HG03354 (cell line): ENCODE results near the gene GBE1.
"Not testable (repeated sequence)": the region's sequence is repeated elsewhere in the genome, so short reads cannot be mapped to it uniquely, and the experiment has no call there.

ENCODE experiments used
- ATAC-seq: cut with Tn5 transposase; IDR thresholded peaks from one replicate; pipeline ENCODE4 v1.9.1; 2021; ENCODE audit warnings: mild to moderate bottlenecking; ENCODE audit not compliant: unreplicated experiment, poor library complexity, severe bottlenecking

The GBE1 gene

DNA sequence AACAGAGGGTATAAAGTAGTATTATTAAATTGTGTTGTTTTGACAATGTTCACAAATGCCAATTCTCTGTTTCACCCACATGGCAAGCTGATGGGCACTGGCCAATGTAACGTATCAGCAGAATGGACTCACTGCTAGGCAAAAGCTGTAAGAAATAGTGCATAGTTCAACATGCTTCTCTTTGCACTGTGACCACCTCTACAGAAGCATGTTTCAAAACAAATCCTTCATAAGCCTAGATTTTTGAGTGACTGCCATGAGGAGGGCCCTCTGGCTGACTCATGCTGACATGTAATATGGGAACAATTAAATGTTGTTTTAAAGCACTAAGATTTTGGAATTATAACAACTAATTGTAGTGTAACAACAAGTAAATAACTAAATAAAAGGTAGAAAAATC is 3.2 kb downstream of the GBE1 start:
- no peak for ATAC-seq

DNA sequence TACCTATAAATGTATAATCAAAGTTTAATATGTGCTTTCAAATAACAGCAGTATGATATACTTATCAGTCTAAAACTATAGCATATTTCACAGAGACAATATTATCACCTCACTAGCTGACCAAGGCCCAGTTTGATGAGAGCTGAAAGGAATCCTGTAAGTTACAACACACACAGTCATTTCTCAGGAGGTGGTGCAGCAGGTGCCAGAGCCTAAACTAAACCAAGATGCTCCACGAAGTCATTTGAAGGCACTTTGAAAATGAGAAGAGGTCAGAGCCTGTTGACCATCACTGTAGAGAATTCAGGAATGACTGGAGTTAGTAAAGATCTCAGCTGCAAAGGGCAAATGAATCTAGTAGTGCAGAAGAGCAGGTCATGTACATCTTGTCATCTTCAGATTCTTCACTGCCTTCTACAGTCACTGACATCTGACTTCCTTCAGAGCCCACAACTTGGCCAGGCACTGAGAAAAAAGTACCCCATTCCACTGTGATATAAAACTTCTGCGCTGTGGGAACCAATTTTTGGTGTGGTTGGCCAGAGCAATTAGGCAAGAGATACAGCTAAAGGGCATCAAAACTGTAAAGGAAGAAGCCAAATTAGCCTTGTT is 7.9 kb downstream of the GBE1 start:
- peak; percentile 56 for ATAC-seq

DNA sequence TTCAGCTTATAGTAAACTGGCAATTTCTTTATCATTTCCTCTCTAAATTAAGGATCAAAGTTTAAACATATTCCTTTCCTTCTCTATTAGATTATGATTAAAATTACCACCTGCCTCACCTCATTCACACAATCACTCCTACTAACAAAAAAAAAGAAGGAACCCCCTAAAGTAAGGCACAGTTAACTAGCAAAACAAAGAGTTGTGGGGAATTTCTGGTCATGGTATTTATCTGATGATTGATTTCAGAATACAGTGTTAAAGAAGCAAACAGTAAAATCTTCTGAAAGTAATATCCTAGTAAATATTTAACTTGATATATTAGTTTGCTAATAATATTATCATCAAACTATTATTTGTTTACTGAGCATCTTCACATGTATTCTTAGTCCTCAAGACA is 8.8 kb downstream of the GBE1 start:
- peak; percentile 32 for ATAC-seq

DNA sequence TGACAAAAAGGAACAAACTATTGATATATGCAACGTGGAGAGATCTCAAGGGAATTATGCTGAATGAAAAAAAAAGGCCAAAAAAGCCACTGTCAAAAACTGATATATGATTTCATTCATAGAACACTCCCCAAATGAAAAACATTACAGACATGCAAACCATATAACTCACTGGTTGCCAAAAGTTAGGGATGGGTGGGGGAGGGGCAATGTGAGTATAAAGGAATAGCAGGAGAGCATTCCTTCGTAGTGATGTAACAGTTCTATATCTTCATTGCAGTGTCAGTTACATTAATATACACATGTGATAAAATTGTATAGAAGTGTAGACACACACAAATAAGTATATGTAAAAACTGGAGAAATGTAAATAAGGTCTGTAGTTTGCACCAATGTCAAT is 12.2 kb downstream of the GBE1 start:
- no peak for ATAC-seq

DNA sequence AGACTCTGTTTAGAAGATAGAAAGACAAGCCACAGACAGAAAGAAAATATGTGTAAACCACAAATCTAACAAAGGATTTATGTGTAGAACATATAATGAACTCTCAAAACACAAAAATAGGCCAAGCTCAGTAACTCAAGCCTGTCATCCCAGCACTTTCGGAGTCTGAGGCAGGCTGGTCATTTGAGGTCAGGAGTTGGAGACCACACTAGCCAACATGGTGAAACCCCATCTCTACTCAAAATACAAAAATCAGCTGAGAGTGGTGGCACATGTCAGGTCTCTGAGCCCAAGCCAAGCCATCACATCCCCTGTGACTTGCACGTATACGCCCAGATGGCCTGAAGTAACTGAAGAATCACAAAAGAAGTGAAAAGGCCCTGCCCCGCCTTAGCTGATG is 14.2 kb downstream of the GBE1 start:
- not testable (repeated sequence) for ATAC-seq

DNA sequence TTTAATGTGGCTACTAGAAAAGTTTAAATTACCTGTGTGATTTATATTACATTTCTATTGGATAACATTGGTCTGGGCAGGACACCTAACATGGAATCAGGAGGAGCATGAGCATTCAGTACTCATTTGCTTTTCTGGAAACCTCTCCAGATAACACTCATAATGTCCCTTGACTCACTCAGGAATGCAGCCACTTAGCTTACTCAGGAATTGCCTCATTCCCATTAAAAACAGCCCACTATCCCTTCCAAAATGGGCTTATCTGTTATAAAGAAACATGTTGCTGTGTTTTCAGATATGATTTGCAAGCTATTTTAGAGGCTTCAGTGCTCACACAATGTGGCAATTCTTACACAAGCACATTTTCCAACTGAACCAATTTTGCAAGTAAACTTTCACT is 17.1 kb downstream of the GBE1 start:
- no peak for ATAC-seq

DNA sequence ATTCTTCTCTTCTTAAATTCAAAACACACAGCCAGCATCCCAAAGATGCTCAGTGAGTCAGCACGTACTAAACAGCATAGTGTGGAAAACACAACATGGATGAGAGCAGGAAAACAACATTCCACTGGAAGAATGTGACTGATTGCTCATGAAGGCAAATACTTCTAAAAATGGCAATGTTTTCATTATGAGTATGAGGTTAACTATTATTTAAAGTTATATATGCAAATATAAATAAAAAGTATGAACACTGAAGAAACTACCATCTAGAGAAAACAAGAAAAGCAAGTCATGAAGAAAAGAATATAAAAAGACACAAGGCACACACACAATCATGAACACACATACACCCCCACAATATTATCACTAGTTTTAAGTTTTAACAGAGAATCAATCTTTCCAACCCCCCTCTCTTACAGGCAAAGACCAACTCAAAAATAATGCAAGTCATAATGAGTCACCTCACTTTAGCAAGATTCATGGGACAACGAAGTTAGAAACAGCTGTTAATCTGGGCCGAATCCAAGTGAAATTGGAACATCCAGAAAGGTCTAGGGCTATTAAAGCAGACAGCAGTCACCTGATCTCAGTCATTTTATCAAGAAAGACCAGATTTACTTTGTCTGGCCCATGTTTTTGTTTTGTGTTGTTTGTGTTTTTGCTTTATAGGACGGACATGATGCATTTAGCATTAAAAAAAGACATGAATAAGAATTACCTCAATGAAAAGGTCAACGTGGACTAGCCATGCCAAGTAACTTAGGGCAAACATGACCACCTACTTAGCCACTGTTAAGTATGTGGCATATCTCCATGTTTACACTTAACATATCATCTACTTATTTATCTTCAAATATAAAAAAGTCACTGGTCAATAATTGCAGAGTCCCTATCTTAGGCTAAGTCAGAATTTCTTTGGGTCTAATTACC is 18.1 kb downstream of the GBE1 start:
- no peak for ATAC-seq

DNA sequence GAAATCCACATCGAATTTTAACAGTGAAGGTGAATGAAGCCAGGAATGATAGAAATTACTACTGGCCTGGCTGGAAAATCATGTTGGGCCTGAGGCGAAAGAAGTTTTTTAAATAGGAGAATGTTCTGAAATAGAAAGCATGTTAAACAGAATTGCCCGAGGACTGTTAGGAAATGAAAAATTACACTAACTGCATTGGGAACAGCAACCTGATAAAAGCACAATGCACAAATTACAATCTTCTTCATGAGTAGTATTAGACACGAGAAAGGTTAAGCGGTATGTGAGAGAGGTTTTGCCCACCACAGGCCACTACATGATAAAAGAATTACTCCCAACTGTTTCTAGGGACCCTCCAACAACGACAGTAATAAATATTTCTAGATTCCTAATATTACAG is 18.9 kb downstream of the GBE1 start:
- ATAC-seq: no peak

DNA sequence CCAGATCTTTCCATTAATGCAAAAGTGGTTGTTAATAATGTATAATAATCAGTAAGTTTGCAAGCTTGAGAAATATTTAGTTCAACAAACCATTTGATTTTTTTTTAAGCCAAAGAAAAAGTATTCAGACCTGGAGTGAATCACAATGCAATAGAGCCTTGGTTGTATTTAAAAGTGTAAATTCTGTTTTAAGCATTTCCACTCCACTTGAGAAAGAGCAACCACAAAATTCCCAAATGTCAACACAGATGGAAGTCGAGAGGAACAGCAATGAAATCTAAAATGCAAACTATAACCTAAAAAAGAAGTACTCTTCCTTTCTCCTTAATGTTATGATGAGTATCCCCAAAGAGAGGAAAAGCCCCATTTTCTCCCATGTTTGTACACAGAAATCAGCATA is 20.2 kb downstream of the GBE1 start:
- no peak for ATAC-seq

DNA sequence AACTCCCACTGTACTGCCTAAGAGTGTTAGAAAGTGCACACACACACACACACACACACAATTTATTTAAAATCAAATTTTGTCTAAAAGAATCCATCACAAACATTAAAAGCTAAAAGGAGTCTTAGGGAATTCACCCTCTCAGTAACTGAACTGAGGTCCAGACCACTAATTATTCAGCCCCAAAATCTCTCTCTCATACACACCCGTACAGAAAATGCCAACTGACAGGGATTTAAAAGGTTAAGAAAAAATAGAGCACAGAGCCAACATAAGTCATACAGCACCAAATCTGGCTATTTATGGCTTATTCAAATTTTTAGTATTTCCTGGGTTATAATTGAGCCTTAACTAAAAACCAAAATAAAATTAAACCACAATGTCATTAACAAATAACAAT is 20.7 kb downstream of the GBE1 start:
- ATAC-seq: no peak

DNA sequence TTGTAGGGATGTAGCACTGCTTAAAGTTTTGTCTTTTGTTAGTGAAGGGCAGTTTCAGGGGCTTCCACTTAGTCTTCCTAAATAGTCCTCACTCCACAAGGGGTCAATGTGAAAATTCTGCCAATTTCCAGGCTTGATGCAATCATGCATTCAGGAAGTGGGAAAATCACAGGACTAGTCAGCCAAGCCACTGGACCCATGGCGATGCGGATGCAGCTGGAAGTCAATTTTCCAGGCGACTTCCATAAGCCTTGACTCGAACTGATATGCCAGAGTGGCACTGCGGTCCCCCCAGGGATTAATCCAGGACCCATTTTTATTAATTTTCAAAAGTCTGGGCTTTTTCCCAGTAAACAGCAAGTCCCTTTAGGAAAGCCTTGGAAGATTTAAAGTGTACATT is 26.1 kb downstream of the GBE1 start:
- no peak for ATAC-seq

DNA sequence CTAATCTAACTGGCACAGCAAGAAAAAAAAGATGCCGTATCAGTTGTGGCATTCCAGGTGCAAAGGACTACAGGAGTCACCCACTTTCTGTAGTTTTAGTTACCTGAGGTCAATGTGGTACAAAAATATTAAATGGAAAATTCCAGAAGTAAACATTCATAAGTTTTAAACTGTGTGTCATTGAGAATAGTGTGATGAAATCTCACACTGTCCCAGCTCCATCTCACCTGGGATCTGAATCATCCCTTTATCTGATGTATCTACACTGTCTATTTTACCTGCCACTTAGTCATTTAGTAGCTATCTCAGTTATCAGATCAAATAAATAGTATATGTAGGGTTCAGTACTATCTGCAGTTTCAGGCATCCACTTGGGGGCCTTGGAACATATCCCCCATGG is 26.7 kb downstream of the GBE1 start:
- ATAC-seq: no peak

DNA sequence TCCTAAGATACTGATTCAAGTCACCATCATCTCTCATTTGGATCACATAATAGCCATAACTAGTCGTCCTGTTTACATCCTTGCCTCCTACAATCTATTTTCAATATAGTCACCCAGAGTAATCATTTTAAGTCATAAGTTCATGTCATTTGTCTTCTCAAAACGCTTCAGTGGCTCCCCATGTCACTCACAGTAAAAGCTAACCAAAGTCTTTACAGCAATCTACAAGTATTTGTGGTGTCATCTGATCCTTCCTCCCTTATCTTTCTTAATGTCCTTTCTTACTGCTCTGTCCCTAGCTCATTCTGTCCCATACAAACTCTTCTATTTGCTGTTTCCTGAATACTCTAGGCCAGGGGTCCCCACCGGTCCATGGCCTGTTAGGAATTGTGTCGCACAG is 28.8 kb downstream of the GBE1 start:
- no peak for ATAC-seq

DNA sequence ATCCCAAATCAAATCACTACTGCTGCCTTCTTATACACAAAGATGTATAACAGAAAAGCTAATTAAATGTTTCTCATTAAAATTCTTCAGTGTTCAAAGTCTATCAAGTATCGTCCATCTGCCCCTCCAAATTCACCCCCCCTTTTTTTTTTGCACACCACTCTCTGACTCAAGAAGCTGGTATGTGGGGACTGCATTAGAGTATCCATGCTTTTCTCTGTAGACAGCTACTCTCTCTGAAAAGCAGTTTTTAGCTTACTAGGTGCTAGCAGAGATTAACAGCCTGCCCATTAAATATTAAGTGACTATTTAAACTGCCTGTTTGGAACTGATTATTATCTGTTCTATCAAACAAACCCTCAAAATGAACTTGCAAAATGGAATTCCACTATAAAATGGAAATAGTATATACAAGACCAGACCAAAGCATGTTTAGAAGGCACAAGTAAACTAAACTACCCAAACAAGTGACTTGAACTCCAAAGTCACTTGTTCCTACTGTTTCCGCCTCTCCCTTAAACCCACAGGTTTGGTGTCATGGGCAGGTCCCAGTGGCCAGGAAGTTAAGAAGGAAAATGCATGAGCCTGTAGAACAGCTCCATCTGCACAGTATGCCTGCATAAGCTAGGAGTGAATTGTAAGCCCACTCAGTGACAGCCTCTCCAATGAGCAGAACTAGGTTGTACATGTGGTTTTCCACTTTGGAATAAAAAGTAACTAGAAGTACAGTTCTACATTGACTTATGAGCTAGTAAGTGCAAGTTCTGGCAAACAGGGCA is 32.5 kb downstream of the GBE1 start:
- ATAC-seq: no peak

DNA sequence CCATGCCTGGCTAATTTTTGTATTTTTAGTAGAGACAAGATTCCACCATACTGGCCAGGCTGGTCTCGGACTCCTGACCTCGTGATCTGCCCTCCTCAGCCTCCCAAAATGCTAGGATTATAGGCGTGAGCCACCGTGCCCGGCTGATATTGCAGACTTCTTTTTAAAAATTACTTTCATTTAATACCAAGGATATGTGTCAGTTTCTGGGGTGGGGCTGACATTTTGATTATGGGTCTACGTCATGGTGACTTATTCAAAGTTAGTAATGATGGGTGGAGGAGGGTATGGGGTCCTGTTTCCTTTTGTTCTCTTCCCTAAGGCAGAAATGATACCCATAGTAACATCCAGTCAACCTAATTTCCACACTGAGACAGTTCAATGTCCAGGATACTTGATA is 34.7 kb downstream of the GBE1 start:
- no peak for ATAC-seq

DNA sequence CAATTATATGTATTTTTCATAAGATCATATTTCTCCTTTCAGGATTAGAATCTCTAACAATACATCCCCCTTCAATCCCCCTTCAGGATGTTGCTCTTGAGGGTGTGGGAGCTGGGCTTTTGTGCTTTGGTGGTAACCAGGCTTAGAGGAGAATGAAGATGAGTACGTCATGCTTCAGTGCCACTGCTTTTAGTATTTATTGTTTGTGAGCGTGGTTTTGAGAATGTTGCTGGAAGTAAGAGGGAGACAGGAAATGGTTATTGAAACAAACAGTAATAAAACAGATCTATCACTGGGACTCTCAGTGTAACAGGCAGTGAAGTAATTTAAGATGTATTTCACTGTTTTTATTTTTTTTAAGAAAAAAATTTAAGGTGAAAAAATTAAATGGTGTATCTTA is 35.3 kb downstream of the GBE1 start:
- ATAC-seq: peak; percentile 44

DNA sequence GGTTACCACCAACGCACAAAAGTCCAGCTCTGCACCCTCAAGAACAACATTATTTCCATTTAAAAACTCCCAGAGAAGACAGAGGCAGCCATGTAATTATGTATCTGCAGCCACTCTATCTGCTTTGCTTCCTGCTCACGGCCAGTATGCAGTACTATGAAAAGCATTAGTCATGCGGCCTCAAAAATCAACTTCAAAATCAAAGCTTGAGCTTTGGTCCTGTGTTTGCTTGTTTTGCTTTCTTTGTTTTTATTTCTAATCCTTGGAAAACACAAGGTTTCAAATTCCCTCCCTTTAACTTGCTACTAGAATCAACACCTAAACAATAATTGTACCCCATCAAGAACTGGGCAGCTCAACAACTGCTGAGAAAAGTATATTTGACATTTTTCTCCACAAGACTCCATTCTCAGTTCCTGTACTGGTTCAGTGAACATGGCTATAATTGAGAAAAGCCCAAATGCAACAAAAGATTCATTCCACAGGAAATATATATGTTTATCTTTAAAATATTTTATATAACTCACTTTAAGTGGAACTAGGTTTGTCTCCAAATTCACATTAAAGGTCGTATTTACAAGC is 37.6 kb downstream of the GBE1 start:
- ATAC-seq: peak; percentile 62

DNA sequence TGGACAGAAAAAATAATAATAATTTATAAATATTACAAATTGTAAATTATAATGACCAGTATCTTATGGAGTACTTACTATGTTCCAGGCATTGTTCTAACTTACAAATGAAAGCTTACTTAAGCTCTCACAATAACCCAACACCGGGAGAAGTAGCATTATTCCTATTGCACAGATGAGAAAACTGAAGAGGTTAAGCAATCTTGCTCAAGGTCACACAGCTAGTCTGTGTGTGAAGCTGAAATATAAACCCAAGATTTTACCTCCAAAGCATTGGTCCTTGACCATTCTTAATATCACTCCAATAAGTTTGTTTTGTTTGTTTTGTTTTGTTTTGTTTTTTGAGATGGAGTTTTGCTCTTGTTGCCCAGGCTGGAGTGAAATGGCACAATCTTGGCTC is 43.1 kb downstream of the GBE1 start:
- ATAC-seq: no peak

DNA sequence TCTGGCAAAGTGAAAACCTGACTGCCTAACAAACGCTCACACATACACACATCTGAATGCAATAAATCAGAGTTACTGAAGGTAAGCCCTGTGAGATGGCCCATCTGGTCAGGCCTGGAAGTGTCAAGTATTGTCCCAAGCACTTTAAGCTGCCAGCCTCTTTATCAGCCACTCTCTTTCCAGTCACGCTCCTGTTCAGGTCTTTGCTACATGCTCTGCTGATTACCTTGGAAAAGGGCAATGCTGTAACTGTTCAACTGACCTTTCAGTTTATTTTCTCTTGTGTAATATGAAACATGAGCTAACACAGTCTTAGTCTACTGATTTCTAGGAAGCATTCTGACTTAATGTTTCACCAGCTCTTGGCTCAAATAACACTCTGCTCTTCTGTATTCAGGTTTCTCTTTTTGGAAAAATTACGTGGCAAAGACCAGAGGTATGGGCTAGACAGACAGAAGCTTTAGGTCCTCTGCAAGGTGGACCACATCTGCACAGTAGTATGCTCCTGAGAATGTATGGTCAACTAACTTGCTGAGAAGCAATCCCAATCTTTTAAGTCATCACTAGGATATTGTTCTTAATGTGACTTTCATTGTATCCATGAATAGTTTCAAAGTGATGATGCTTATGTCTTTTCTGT is 44.5 kb downstream of the GBE1 start:
- no peak for ATAC-seq

DNA sequence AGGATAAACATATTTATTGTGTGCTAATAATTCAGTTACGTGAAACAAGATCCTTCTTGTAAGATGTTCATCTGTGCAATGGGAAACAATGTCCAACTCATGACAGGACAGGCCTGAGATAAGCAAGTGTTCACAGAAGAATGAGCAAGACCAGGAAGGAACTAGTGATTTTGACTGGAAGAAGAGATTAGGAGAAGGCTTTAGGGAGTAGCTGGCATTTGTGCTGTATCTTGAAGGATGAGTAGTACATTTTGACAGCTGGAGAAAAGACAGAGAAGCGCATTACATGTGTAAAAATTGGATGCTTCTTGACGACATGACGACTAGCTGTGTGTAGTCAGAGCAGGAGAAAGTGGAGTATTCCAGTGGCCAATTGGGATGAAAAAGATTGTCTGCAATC is 48.4 kb downstream of the GBE1 start:
- no peak for ATAC-seq
